ENCODE results near the gene PSORS1C1. TPM values are rescaled to one million over a fixed set of nuclear protein-coding genes. Genes with fewer than 3 reads are reported as not detected.

Gene PSORS1C1
- total RNA-seq, 1 experiment from 2014 or later = 0.35 TPM

DNA sequence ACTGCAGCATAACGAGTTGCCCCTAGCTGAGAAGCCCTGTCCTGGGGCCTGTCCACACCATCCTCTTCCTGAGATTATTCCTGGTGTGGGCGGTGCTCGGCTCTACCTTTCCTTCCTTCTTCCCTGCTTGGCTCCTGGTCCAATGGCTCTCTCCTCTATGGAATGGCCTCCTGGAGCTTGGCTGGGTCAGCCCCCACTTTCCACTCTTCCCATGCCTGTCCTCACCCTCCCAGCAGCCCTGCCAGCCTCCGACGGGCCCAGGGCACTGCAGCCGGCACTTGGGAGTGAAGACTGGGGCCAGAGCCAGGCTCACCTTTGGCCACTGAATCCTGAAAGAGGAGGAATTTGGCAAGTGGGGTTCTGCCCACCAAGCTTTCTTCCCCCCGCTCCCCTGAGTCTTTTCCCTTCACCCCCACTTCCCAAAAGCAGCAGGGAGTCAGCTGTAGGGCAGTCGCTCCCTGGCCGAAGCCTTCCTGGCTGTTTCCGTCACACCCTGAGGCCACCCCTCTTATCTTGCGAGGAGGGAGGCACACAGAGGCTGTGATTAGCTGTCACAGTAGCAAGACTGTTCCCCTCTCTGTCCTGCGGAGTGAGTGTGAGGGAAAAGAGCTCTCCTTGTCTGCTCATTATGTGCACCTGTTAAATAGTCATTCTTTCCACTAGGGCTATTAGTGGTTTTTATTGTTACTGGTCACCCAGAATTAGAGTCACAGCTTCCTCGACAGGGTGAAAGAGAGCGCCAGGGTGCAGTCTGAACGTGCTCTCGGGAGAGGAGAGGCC is 12.0 kb downstream of the PSORS1C1 start:
- DNase-seq (ENCODE audit: low spot score) = no peak

DNA sequence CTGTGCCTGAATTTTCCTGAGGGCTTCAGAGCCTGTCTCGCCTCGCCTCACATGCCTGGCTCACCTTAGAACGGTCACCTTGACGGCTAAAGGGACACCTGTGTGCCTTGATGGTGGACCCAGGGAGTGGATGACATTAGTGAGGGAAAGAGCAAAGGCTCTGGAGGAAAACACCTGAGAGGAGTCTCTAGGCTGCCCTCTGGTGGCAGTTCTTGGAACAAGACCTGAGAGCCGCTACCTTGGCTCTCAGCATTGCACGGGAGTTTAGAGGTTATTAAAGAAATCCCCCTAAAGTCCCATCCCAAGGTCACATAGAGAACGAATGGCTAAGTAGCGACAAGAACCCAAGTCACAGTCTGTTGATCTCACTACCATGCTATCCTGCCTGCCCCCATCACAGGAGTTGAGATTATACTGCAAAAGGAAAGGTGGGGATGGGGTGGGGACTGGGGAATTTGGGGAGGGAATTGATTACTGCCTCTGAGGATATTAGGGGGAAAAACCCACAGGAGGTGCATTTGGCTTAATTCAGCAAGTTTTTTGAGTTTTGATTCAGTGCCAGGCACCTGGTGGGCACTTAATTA is 13.6 kb downstream of the PSORS1C1 start:
- DNase-seq (ENCODE audit: low spot score) = peak; percentile 29

- DNase-seq (ENCODE audit: low spot score) = no peak
These were observed 14.5 kb downstream of the PSORS1C1 start for GRCh38 chr6:31129130-31129529.

GRCh38 chr6:31130751-31131150 is 16.2 kb downstream of the PSORS1C1 start:
- no peak for DNase-seq (ENCODE audit: low spot score)

- no peak for DNase-seq (ENCODE audit: low spot score)
These were observed 17.0 kb downstream of the PSORS1C1 start for GRCh38 chr6:31131595-31131994.

GRCh38 chr6:31132806-31133205 is 18.2 kb downstream of the PSORS1C1 start:
- DNase-seq (ENCODE audit: low spot score) = no peak

DNA sequence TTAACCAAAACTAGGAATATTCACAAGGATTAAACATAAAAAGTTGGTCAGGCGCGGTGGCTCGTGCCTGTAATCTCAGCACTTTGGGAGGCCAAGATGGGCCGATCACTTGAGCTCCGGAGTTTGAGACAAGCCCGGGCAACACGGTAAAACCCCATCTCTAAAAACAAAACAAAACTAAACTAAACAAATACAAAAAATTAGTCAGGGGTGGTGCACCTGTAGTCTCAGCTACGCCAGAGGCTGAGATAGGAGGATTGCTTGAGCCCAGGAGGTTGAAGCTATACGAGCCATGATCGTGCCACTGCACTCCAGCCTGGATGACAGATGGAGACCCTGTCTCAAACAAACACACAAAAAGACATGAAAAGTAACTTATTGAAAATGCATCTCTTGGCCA is 21.1 kb downstream of the PSORS1C1 start:
- no peak for DNase-seq (ENCODE audit: low spot score)

DNA sequence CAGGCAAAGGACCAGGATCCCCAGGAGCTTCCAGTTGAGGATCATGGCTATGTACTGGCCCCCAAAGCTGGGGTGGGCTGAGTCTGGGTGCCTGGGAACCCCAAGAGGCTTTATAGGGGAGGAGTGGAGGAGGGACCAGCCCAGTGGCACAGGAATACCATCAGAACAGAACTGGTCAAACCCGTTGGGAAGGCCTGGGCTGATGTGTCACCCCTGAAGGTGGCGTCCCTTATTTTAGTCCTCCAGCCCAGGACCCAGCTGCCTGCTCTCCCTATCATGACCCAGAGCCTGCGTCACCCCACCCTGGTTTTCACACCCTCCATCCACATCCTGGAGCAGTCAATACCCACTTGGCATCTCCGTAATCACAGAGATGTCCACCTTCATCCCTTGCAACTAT is 24.4 kb downstream of the PSORS1C1 start, which contains the start of gene PSORS1C2:
PSORS1C2 (minus strand) TSS at position 85 of the 400 bp plus-strand sequence; CDS start at position 45, 40 bp downstream.
- DNase-seq (ENCODE audit: low spot score) = no peak

DNA sequence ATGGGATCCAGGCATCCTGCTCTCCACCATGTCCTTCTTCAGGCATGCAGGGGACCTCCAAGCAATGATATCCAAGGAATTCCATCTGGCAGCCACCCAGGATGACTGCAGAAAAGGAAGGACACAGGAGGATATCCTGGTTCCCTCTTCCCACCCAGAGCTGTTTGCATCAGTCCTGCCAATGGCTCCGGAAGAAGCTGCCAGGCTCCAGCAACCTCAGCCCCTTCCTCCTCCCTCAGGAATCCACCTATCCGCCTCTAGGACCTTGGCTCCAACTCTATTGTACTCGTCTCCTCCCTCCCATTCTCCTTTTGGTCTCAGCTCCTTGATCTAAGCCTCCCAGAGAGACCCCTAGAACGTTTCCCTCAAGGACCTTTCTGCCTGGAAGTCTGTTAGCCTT is 25.0 kb downstream of the PSORS1C1 start:
- no peak for DNase-seq (ENCODE audit: low spot score)

- no peak for DNase-seq (ENCODE audit: low spot score)
These were observed 26.0 kb downstream of the PSORS1C1 start for GRCh38 chr6:31140643-31141042.

- DNase-seq (ENCODE audit: low spot score) = no peak
These were observed 27.8 kb downstream of the PSORS1C1 start for GRCh38 chr6:31142361-31142761.

DNA sequence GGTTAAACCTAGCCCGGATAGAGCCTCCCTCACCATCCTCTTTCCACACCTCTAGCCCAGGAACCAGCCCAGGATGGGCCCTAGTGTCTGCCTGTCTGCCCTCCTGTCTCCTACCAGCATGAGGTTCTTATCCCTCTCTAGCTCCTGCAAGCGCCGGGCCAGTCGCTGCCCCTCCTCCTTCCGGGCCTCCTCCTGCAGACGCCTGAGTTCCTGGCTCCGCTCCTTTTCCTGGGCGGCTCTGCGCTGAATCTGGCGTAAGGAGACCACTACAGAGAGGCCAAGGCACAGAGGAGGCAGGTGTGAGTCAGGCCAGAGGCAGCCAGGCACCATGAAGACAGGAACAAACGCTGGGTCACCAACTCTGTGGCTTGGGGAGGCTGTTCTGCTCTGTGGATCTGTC is 28.5 kb downstream of the PSORS1C1 start:
- DNase-seq (ENCODE audit: low spot score) = no peak

GRCh38 chr6:31144296-31144969 is 29.8 kb downstream of the PSORS1C1 start:
- no peak for DNase-seq (ENCODE audit: low spot score)

DNA sequence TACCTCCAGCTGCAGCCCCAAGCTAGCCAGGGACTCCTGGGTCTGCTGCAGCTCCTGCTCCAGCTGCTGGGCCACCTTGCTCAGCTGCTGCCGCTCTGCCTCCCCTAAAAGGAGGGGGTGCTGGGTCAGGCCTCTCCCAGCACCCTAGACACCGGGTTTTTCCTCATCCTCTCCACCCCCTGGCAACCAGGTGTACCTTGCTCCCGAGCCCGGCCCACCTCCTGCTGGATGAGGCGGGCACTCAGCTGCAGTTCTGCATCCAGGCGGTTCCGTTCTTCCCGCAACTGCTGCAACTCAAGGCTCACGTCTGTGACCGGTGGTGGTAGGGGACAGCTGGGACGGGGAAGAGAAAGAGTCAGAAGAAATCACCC is 30.4 kb downstream of the PSORS1C1 start:
- DNase-seq (ENCODE audit: low spot score) = no peak

GRCh38 chr6:31145386-31145785 is 30.8 kb downstream of the PSORS1C1 start:
- no peak for DNase-seq (ENCODE audit: low spot score)

DNA sequence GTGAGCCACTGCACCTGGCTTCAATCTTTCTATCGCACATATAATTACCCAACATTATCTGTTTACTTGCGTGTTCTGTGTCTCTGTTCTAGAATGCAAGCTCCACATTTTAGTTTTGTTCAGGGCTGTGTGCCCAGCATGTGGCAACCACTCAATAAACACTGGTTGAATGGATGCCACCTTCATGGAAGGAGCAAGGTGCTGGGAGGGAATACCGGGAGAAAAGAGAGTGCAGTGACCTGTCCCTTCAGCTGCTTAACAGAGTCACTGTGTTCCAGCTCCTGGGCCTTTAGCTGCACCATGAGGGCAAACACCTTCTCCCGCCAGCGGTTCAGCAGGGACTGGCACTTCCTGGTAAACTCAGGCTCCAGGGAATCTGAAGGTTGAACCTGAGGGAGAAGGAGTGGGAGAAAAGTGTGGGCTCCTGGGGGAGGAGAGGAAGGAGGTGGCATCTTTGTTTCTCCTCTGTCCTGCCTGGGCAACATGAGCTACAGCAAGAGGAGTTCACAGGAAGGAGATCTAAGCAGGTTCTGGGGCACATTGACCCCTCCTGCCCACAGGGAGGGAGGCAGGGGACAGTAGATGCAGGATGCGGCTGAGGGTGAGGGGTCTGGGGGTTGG is 35.3 kb downstream of the PSORS1C1 start:
- DNase-seq (ENCODE audit: low spot score) = no peak

GRCh38 chr6:31152781-31153180 is 38.2 kb downstream of the PSORS1C1 start:
- no peak for DNase-seq (ENCODE audit: low spot score)

DNA sequence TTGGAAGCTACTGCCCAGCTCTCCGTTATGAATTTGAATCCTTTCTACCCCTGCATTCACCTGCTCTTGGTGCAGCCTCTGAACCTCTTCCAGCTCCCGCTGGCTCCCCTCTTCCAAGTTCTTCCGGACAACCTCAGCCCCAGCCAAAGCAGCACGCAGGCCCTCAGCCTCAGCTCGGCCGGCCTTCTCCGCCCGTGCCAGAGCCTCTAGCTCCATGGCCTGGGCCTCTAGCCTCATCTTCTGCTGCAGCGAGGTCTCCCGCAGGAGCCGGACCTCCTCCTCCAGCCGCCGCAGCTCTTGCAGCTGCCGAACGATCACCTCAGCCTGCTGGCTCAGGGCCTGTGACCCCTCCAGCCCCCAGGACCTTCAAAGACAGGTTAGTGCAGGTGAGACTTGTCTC is 39.8 kb downstream of the PSORS1C1 start:
- DNase-seq (ENCODE audit: low spot score) = no peak

GRCh38 chr6:31156641-31157040 is 42.0 kb downstream of the PSORS1C1 start:
- DNase-seq (ENCODE audit: low spot score) = no peak

- DNase-seq (ENCODE audit: low spot score) = no peak
These were observed 43.0 kb downstream of the PSORS1C1 start, which contains the start of gene CCHCR1 for GRCh38 chr6:31157513-31158139. TSS of gene CCHCR1 (minus strand) at chr6:31157802. CDS start at chr6:31157600, 202 bp downstream.

GRCh38 chr6:31158140-31158862 is 43.7 kb downstream of the PSORS1C1 start, which contains the start of gene TCF19:
TSS of gene TCF19 (plus strand) at chr6:31158589. CDS start at chr6:31159470, 881 bp downstream.
- peak; percentile 99 for DNase-seq (ENCODE audit: low spot score)

All from H4 (cell line).